GM19193 (cell line): ENCODE data around the gene CLCN4.

Experiments used
- POLR2A ChIP-seq: IDR thresholded peaks from 4 replicates; pipeline ENCODE4 v1.6.1; 2011; ENCODE audit not compliant: insufficient read depth, insufficient read length; ENCODE audit errors: extremely low read depth

The CLCN4 gene

GRCh38 chrX:10172877-10173276 lies 16.1 kb downstream of the CLCN4 start:
- no peak for TF ChIP-seq POLR2A

DNA sequence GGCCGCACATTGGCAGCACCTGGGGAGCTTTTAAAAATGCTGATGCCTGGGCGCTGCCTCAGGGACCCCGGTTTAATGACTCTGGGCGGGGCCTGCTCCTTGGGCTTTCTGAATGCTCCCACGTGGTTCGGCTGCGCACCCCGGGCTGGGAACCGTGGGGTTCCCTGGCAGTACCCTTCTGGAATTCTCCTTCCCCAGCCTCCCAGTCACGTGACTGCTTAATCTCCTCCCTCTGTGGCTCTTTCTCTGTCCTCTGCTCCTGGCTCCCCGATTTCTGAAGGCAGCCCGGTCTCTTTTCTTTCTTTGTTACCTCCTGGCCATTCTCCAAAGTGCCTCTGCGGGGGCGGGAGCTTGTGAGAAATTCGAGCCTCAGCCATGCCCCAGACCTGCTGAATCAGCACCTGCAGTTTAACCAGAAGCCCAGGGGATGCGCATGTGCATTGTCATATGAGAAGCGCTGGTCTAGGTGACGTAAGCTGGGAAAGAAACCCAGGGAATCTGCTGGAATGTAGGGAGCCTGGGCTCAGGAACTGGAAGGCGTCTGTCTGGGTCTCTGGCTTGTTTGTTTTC lies 16.6 kb downstream of the CLCN4 start:
- no peak for TF ChIP-seq POLR2A

DNA sequence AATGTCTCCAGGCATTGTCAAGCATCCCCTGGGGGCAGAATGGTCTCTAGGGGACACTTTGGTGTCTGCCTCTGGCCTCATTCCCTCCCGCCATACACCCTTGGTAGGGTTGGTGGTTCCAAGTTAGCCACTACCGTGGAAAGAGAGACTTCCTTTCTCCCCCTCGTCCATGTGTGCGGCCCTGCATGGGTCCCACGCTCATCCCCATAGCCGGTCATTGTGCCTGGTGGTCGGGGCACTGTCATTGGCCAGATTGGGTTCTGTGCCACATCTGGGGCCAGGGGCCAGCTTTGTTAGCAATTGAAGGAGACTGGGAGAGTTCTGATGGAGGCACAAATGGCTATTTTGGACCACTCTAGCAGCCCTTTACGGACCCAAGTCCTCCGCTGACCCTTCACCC lies 17.3 kb downstream of the CLCN4 start:
- TF ChIP-seq POLR2A, result no peak

- no peak for TF ChIP-seq POLR2A
Observed at GRCh38 chrX:10174810-10175209, 18.0 kb downstream of the CLCN4 start.

- TF ChIP-seq POLR2A, result no peak
Observed at GRCh38 chrX:10175319-10175871, 18.6 kb downstream of the CLCN4 start.

GRCh38 chrX:10176121-10177003 lies 19.6 kb downstream of the CLCN4 start:
- no peak for TF ChIP-seq POLR2A

DNA sequence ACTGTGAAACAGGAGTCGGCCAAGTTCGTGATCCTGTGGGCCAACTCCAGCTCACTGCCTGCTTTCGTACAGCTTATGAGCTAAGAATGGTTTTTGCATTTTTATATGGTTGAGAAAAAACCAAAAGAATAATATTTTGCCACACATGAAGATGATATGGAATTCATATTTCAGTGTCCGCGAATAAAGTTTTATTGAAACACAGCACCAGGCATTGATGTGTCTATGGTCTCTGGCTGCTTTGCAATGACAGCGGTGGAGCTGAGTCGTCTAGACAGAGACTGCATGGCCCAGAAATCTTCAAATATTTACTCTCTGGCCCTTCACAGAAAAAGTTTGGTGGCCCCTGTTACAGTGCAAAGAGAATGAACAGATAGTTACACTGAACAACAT lies 20.2 kb downstream of the CLCN4 start:
- no peak for TF ChIP-seq POLR2A

GRCh38 chrX:10177601-10178000 lies 20.8 kb downstream of the CLCN4 start:
- TF ChIP-seq POLR2A, result no peak

GRCh38 chrX:10178866-10179463 lies 22.2 kb downstream of the CLCN4 start:
- no peak for TF ChIP-seq POLR2A

DNA sequence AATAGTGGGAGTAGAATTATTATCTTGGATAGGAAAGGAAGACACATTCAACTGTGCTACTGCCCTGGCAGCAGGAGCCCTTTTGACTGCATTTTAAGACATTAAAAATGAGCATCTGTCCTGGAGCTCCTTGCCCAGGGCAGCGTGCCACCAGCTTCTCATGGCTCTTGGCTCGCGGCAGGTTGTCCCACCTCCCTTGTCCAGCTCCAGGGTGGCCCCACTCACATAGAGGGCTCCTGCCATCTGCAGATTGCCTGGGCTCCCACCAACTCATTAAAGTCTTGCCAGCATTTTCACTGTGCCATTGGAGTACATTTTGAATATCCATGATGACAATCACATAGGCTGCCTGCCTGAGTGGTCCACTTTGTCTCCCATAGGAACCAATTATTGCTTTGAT lies 27.0 kb downstream of the CLCN4 start:
- no peak for TF ChIP-seq POLR2A

DNA sequence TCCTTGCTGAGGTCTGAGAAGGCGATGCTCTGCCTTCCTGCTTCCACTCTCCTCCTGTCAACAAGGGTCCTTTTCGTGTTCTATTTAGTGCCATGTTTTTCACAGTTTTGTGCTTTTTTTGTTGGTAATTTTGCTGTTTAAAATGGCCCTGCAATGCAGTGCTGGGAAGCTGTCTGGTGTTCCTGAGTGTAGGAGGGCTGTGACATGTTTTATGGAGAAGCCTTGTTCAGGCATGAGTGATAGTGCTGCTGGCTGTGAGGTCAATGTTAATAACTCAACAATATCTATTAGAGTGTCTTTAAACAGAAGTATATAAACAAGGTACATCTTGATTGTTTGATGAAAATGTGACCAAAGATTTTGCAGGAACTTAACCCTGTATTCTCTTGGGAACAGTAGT lies 27.6 kb downstream of the CLCN4 start:
- TF ChIP-seq POLR2A, result no peak

DNA sequence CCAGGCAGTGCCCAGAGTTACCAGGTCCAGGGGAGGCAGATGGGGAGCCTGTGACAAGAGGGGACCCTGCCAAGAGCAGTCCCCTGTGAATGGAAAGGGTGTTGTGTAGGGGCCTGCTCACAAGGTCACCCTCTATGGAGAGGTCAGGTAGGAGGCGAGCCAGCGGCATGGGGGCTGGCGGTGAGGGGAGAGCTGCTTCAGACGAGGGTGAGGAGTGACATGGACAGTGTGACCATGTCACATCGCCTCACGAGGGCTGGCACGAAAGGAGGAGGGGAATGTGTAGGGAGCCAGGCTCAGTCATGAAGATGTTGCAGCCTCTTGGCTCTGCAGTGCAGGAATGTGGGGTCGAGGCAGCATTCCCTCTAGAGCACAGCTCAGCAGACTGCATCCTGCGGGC lies 29.6 kb downstream of the CLCN4 start:
- TF ChIP-seq POLR2A, result no peak

DNA sequence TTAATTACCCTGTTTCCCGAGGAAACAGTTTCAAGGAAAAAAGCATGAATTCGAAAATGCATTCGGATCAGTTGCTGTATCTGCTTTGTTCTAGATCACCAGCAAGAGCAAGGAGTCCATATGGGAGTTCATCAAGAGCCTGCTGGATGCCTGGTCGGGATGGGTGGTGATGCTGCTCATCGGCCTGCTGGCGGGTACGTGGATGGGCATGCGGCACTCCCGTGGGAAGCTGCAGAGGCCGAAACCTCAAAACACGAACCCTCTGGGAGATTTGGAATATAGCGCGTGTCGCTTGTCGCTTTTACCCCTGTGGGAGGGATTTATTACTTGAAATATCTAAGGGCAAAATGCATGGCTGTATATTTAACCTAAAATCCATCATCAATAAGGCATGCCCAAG lies 30.6 kb downstream of the CLCN4 start:
- no peak for TF ChIP-seq POLR2A

GRCh38 chrX:10189317-10190268 lies 32.8 kb downstream of the CLCN4 start:
- no peak for TF ChIP-seq POLR2A

GRCh38 chrX:10190367-10190766 lies 33.6 kb downstream of the CLCN4 start:
- no peak for TF ChIP-seq POLR2A

DNA sequence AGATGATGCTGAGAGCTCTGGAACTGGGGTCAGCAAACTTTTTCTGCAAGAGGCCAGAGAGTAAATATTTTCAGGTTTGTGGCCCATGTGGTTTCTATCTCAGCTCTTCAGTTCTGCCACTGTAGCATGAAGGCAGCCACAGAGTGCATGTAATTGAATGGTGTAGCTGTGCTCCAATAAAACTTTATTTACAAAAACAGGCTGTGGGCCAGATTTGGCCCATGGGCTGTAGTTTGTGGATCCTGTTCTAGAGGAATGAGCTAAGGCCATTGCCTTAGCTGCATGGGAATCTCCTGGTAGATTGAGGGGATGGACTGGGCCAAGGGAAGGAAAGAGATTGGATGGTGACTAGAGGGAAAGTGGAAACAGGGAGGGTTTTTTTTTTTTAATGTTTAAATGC lies 36.8 kb downstream of the CLCN4 start:
- TF ChIP-seq POLR2A, result no peak

DNA sequence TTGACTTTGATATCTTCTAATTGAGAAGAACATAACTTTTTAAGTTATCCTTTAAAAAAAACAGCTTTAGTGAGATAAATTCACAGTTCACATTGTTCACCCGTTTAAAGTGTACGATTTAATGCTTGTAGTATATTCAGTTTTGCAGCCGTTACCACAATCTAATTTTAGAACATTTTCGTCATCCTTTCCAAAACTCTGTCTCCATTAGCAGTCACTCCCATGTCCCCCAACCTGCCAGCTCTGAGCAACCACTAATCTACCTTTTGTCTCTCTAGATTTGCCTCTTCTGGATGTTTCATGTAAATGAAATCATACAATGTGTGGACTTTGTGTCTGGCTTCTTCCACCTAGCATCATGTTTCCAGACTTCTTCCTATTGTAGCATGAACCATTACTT lies 38.6 kb downstream of the CLCN4 start:
- no peak for TF ChIP-seq POLR2A
